KMS-11 (cell line): ENCODE data around the gene LRRK2.

Experiments
- H2AFZ ChIP-seq: fragments of 200-600 bp; sonication (generic); 2 replicates; pipeline ENCODE4 v1.6.1; 2016; ENCODE audit warnings: antibody characterized with exemption, mixed run types, low read depth
- H3K27ac ChIP-seq: fragments of 200-600 bp; sonication (generic); 2 replicates; pipeline ENCODE4 v1.6.1; 2016; ENCODE audit warnings: mild to moderate bottlenecking, mixed run types
- H3K27me3 ChIP-seq: fragments of 200-600 bp; sonication (generic); 2 replicates; pipeline ENCODE4 v1.6.1; 2017; ENCODE audit warnings: mild to moderate bottlenecking, low read depth, mixed run types, moderate library complexity; ENCODE audit not compliant: insufficient read depth
- H3K36me3 ChIP-seq: fragments of 200-600 bp; sonication (generic); 2 replicates; pipeline ENCODE4 v1.6.1; 2017; ENCODE audit warnings: mild to moderate bottlenecking, mixed run types; ENCODE audit not compliant: insufficient read depth
- H3K4me1 ChIP-seq: fragments of 200-600 bp; sonication (generic); 2 replicates; pipeline ENCODE4 v1.6.1; 2016; ENCODE audit warnings: mild to moderate bottlenecking, low read depth, mixed run types; ENCODE audit not compliant: poor library complexity, severe bottlenecking
- H3K4me2 ChIP-seq: fragments of 200-600 bp; sonication (generic); 2 replicates; pipeline ENCODE4 v1.7.0; 2016; ENCODE audit warnings: mild to moderate bottlenecking, mixed run types
- H3K4me3 ChIP-seq: fragments of 200-600 bp; sonication (generic); IDR thresholded peaks from 2 replicates; pipeline ENCODE4 v1.6.1; 2017; ENCODE audit warnings: low read depth, low read length, mixed read lengths; ENCODE audit not compliant: insufficient read depth
- H3K79me2 ChIP-seq: fragments of 200-600 bp; sonication (generic); 2 replicates; pipeline ENCODE4 v1.6.1; 2016; ENCODE audit warnings: low read depth, mixed run types; ENCODE audit not compliant: insufficient read depth
- H3K9ac ChIP-seq: fragments of 200-600 bp; sonication (generic); 2 replicates; pipeline ENCODE4 v1.6.1; 2016; ENCODE audit warnings: mild to moderate bottlenecking, mixed run types
- H4K20me1 ChIP-seq: fragments of 200-600 bp; sonication (generic); 2 replicates; pipeline ENCODE4 v1.6.1; 2016; ENCODE audit warnings: mild to moderate bottlenecking, mixed run types; ENCODE audit not compliant: insufficient read depth
- CTCF ChIP-seq: fragments of 200-600 bp; sonication (generic); conservative IDR thresholded peaks from 2 replicates; pipeline ENCODE4 v1.6.1; 2017; ENCODE audit warnings: low read depth, mild to moderate bottlenecking, antibody characterized with exemption, low read length, moderate library complexity, mixed read lengths

The LRRK2 gene

GRCh38 chr12:40188558-40189320 lies 36.1 kb upstream of the LRRK2 start:
- no peak overlapping the region for H3K4me3 ChIP-seq
- H3K27ac ChIP-seq = no peak overlapping the region
- no peaks in the 10 kb centered on the region for H3K79me2 ChIP-seq
- no peaks in the 10 kb centered on the region for H3K36me3 ChIP-seq
- H3K4me1 ChIP-seq = no peaks in the 10 kb centered on the region
- no peak for TF ChIP-seq CTCF
- no peak overlapping the region for H3K9ac ChIP-seq
- no peak overlapping the region for H2AFZ ChIP-seq
- no peaks in the 10 kb centered on the region for H3K27me3 ChIP-seq
- no peaks in the 10 kb centered on the region for H4K20me1 ChIP-seq
- no peak overlapping the region for H3K4me2 ChIP-seq

GRCh38 chr12:40192704-40193255 lies 32.0 kb upstream of the LRRK2 start:
- H2AFZ ChIP-seq = no peak overlapping the region
- no peak overlapping the region for H3K9ac ChIP-seq
- H3K4me1 ChIP-seq = no peaks in the 10 kb centered on the region
- H3K4me3 ChIP-seq = no peak overlapping the region
- H3K27ac ChIP-seq = no peak overlapping the region
- H3K27me3 ChIP-seq = no peaks in the 10 kb centered on the region
- no peaks in the 10 kb centered on the region for H3K79me2 ChIP-seq
- no peaks in the 10 kb centered on the region for H4K20me1 ChIP-seq
- no peak for TF ChIP-seq CTCF
- H3K4me2 ChIP-seq = no peak overlapping the region
- no peaks in the 10 kb centered on the region for H3K36me3 ChIP-seq

GRCh38 chr12:40194846-40195245 lies 30.0 kb upstream of the LRRK2 start:
- Histone ChIP-seq H3K36me3 (no peaks in the 10 kb centered on the region), H2AFZ (no peak overlapping the region), H3K4me3 (no peak overlapping the region), H3K27me3 (no peaks in the 10 kb centered on the region), H4K20me1 (no peaks in the 10 kb centered on the region), H3K4me1 (no peaks in the 10 kb centered on the region), H3K27ac (no peak overlapping the region), H3K4me2 (no peak overlapping the region), H3K79me2 (no peaks in the 10 kb centered on the region), H3K9ac (no peak overlapping the region)
- no peak for TF ChIP-seq CTCF

- Histone ChIP-seq H3K4me3 (no peak overlapping the region), H3K27me3 (no peaks in the 10 kb centered on the region), H3K4me2 (no peak overlapping the region), H4K20me1 (no peaks in the 10 kb centered on the region), H3K79me2 (no peaks in the 10 kb centered on the region), H3K27ac (no peak overlapping the region), H3K36me3 (no peaks in the 10 kb centered on the region), H3K4me1 (no peaks in the 10 kb centered on the region), H3K9ac (no peak overlapping the region), H2AFZ (no peak overlapping the region)
- TF ChIP-seq CTCF = no peak
Observed at GRCh38 chr12:40197590-40197989, 27.2 kb upstream of the LRRK2 start.
